Measurements from ENCODE around the gene ZNF324.
"Not testable (repeated sequence)": the region's sequence is repeated elsewhere in the genome, so short reads cannot be mapped to it uniquely, and the experiment has no call there.

ZNF324 gene

GRCh38 chr19:58466760-58467589 lies at the start of gene ZNF324:
ZNF324 (plus strand) TSS chr19:58467080; CDS start chr19:58469186, 2,106 bp downstream.
- peak; percentile 92 to 94 for DNase-seq

- DNase-seq, result no peak
Observed at GRCh38 chr19:58428617-58429016, 38.3 kb upstream of the ZNF324 start.

GRCh38 chr19:58429745-58430144 lies 37.1 kb upstream of the ZNF324 start:
- DNase-seq, result no peak

- DNase-seq, result no peak
Observed at GRCh38 chr19:58434217-58434616, 32.7 kb upstream of the ZNF324 start.

- DNase-seq, result no peak
Observed at GRCh38 chr19:58439576-58440554, 27.0 kb upstream of the ZNF324 start, which contains the start of gene ZNF132. ZNF132 (minus strand) TSS chr19:58440153; CDS start chr19:58439821, 332 bp downstream.

GRCh38 chr19:58440556-58440955 lies 26.3 kb upstream of the ZNF324 start:
- no peak for DNase-seq

GRCh38 chr19:58442986-58443385 lies 23.9 kb upstream of the ZNF324 start:
- DNase-seq, result not testable (repeated sequence)

GRCh38 chr19:58448860-58449259 lies 18.0 kb upstream of the ZNF324 start:
- DNase-seq, result not testable (repeated sequence)

- not testable (repeated sequence) for DNase-seq
Observed at GRCh38 chr19:58449980-58450379, 16.9 kb upstream of the ZNF324 start.

- no peak for DNase-seq
Observed at GRCh38 chr19:58450856-58451357, 16.0 kb upstream of the ZNF324 start.

GRCh38 chr19:58451358-58452101 lies 15.3 kb upstream of the ZNF324 start, which contains the start of gene ZNF324B:
ZNF324B (plus strand) TSS chr19:58451622; CDS start chr19:58453702, 2,080 bp downstream.
- DNase-seq, result peak; percentile 91

GRCh38 chr19:58453743-58454142 lies 13.1 kb upstream of the ZNF324 start:
- no peak for DNase-seq

GRCh38 chr19:58455306-58455705 lies 11.6 kb upstream of the ZNF324 start:
- DNase-seq, result no peak

- DNase-seq, result no peak
Observed at GRCh38 chr19:58456111-58456510, 10.8 kb upstream of the ZNF324 start.

- DNase-seq, result no peak
Observed at GRCh38 chr19:58460039-58460438, 6.8 kb upstream of the ZNF324 start.

- no peak for DNase-seq
Observed at GRCh38 chr19:58466089-58466759, 656 bp upstream of the ZNF324 start.

GRCh38 chr19:58468216-58468839 lies 1.4 kb downstream of the ZNF324 start:
- DNase-seq, result peak; percentile 3 to 6

GRCh38 chr19:58469241-58470013 lies 2.5 kb downstream of the ZNF324 start:
- no peak for DNase-seq

- not testable (repeated sequence) for DNase-seq
Observed at GRCh38 chr19:58470837-58471543, 4.1 kb downstream of the ZNF324 start.

GRCh38 chr19:58471736-58472135 lies 4.9 kb downstream of the ZNF324 start:
- DNase-seq, result no peak
